Omental fat pad (tissue), 4 donors: ENCODE results near the gene ZSWIM6. TPM values are rescaled to one million over a fixed set of nuclear protein-coding genes. Genes with fewer than 3 reads are reported as not detected.

Experiments
- ATAC-seq: fragments of 150-250 bp; one replicate; pipeline ENCODE4 v1.9.1; 2016; ENCODE audit warnings: mild to moderate bottlenecking, moderate library complexity; ENCODE audit not compliant: low FRiP score
- DNase-seq: peaks from one replicate; pipeline ENCODE4 v3.0.0-alpha.2; 2019; ENCODE audit warnings: low spot score
- total RNA-seq, 4 donors: library from RNA; depleted of rRNA; stranded (reverse); fragments of >200 nt; gene quantifications; one replicate each; pipeline ENCODE4 v1.1.0, GENCODE V29; 2016
- TF ChIP-seq, protein P1 (sequence below), 3 donors: fragments of 450-650 bp; IDR thresholded peaks; one replicate each; pipeline ENCODE4 v1.5.1; 2016 to 2017; ENCODE audit warnings: antibody characterized with exemption in 3 of 3, mild to moderate bottlenecking in 3 of 3, moderate library complexity in 2 of 3

Gene ZSWIM6
- total RNA-seq, 4 donors from 2014 or later = 9.7 to 31.1 (median 18.6) TPM

DNA sequence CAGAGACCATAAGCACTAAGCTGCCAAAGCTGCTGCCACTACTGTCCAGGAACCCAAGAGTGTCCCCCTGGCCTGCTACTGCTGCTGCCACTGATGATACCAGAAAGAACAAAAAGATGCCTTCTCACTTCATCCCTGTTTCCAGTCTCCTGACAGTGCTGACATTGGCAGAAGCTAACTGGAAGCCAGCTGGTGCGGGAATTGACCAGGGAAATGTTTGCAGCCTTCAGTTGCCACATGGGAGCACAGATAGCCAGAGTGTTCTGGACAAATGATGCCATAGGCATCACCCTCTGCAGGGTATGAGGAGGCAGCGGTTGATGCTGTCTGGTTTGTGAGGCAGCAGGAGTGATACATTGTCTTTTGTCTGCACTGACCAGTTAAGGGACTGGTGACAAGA lies 258.4 kb downstream of the ZSWIM6 start:
- TF ChIP-seq, protein P1, sequence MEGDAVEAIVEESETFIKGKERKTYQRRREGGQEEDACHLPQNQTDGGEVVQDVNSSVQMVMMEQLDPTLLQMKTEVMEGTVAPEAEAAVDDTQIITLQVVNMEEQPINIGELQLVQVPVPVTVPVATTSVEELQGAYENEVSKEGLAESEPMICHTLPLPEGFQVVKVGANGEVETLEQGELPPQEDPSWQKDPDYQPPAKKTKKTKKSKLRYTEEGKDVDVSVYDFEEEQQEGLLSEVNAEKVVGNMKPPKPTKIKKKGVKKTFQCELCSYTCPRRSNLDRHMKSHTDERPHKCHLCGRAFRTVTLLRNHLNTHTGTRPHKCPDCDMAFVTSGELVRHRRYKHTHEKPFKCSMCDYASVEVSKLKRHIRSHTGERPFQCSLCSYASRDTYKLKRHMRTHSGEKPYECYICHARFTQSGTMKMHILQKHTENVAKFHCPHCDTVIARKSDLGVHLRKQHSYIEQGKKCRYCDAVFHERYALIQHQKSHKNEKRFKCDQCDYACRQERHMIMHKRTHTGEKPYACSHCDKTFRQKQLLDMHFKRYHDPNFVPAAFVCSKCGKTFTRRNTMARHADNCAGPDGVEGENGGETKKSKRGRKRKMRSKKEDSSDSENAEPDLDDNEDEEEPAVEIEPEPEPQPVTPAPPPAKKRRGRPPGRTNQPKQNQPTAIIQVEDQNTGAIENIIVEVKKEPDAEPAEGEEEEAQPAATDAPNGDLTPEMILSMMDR (IDR thresholded peaks at IDR 0.05) = no peak
- no peak for DNase-seq
- ATAC-seq = no peak

DNA sequence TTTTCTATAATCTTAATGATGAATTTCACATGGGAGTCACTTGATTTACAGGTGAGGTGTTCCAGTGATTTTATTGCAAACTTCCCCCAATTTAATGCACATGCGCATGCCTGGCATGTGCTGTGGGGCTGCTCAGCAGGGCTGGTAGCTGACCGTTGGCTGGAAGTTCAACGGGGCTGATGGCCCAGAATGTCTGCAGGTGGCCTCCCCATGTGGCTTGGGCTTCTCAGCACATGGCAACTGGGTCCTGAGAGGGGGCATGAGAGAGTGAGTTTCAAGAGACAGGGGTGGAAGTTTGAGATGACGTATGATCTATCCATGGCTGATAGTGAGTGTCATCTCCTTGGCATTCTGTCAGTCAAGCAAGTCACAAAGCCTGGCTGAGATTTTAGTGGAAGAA lies 259.8 kb downstream of the ZSWIM6 start:
- TF ChIP-seq, protein P1 (IDR thresholded peaks at IDR 0.05) = no peak
- no peak for DNase-seq
- ATAC-seq = no peak

DNA sequence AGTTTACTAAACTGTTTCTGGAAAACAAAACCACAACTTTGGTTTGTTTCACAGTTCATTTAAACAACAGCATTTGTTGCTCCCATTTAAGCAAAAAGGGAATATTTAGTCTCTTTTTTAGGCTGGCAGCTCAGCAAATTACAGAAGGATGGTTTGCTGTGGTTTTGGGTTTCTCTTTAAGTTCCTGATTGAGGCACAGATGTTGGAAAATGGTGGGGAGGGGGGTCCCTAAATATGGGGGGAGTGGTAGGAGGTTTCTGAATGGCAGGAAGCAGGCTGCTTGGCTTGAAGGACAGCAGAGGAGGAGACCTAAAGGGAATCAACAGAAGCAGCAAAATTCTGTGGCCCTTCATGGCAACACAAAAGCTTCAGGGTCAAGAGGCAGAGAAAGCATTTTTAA lies 263.4 kb downstream of the ZSWIM6 start:
- DNase-seq = no peak

More for the DNA sequence above, 263.4 kb downstream of the ZSWIM6 start:
- no peak for ATAC-seq
- TF ChIP-seq, protein P1 (IDR thresholded peaks at IDR 0.05) = no peak

Other genes with a start within 250 kb of the ZSWIM6 start
- 10 to 100 TPM; 23.1 to 30.6 (median 28.8) TPM for gene SMIM15, start 169.8 kb upstream of the ZSWIM6 start, total RNA-seq